Measurements from ENCODE around the gene RPL10.
"Not testable (repeated sequence)": the region's sequence is repeated elsewhere in the genome, so short reads cannot be mapped to it uniquely, and the experiment has no call there.

RPL10 gene

GRCh38 chrX:154380153-154380552 is 18.0 kb upstream of the RPL10 start:
- no peak for TF ChIP-seq CTCF (IDR thresholded peaks at IDR 0.05; ENCODE audit: extremely low read depth, insufficient read depth, missing control alignments)
- in situ Hi-C loops (cut with MboI; ENCODE audit: low pct_unique_long_range_greater_than_20kb, low sequenced_read_pairs, unreplicated experiment) = no loop called here
- DNase-seq (ENCODE audit: low spot score) = no peak

GRCh38 chrX:154380787-154381186 is 17.4 kb upstream of the RPL10 start:
- in situ Hi-C loops (cut with MboI; ENCODE audit: low pct_unique_long_range_greater_than_20kb, low sequenced_read_pairs, unreplicated experiment) = no loop called here
- no peak for TF ChIP-seq CTCF (IDR thresholded peaks at IDR 0.05; ENCODE audit: extremely low read depth, insufficient read depth, missing control alignments)
- no peak for DNase-seq (ENCODE audit: low spot score)

GRCh38 chrX:154381271-154381670 is 16.9 kb upstream of the RPL10 start:
- TF ChIP-seq CTCF (IDR thresholded peaks at IDR 0.05; ENCODE audit: extremely low read depth, insufficient read depth, missing control alignments) = no peak
- in situ Hi-C loops (cut with MboI; ENCODE audit: low pct_unique_long_range_greater_than_20kb, low sequenced_read_pairs, unreplicated experiment) = no loop called here

GRCh38 chrX:154382483-154383069 is 15.6 kb upstream of the RPL10 start:
- no peak for DNase-seq (ENCODE audit: low spot score)
- in situ Hi-C loops (cut with MboI; ENCODE audit: low pct_unique_long_range_greater_than_20kb, low sequenced_read_pairs, unreplicated experiment) = no loop called here
- TF ChIP-seq CTCF (IDR thresholded peaks at IDR 0.05; ENCODE audit: extremely low read depth, insufficient read depth, missing control alignments) = no peak

More at GRCh38 chrX:154381271-154381670, 16.9 kb upstream of the RPL10 start:
- DNase-seq (ENCODE audit: low spot score) = no peak

GRCh38 chrX:154383359-154384283 is 14.6 kb upstream of the RPL10 start:
- DNase-seq (ENCODE audit: low spot score) = no peak
- no peak for TF ChIP-seq CTCF (IDR thresholded peaks at IDR 0.05; ENCODE audit: extremely low read depth, insufficient read depth, missing control alignments)
- in situ Hi-C loops (cut with MboI; ENCODE audit: low pct_unique_long_range_greater_than_20kb, low sequenced_read_pairs, unreplicated experiment) = no loop called here

- in situ Hi-C loops (cut with MboI; ENCODE audit: low pct_unique_long_range_greater_than_20kb, low sequenced_read_pairs, unreplicated experiment) = no loop called here
- DNase-seq (ENCODE audit: low spot score) = no peak
Measured at GRCh38 chrX:154384284-154384892, 13.8 kb upstream of the RPL10 start.

GRCh38 chrX:154388094-154388493 is 10.1 kb upstream of the RPL10 start:
- in situ Hi-C loops (cut with MboI; ENCODE audit: low pct_unique_long_range_greater_than_20kb, low sequenced_read_pairs, unreplicated experiment); DNase-seq (ENCODE audit: low spot score): not testable (repeated sequence)

More at GRCh38 chrX:154384284-154384892, 13.8 kb upstream of the RPL10 start:
- TF ChIP-seq CTCF (IDR thresholded peaks at IDR 0.05; ENCODE audit: extremely low read depth, insufficient read depth, missing control alignments) = peak; percentile 15

- DNase-seq (ENCODE audit: low spot score); in situ Hi-C loops (cut with MboI; ENCODE audit: low pct_unique_long_range_greater_than_20kb, low sequenced_read_pairs, unreplicated experiment): not testable (repeated sequence)
Measured at GRCh38 chrX:154388649-154389048, 9.5 kb upstream of the RPL10 start.

GRCh38 chrX:154389812-154390747 is 8.1 kb upstream of the RPL10 start:
- DNase-seq (ENCODE audit: low spot score); in situ Hi-C loops (cut with MboI; ENCODE audit: low pct_unique_long_range_greater_than_20kb, low sequenced_read_pairs, unreplicated experiment): not testable (repeated sequence)

Measured in GM13977 (cell line).